Diencephalon (tissue), 1 donor: ENCODE data around the gene PURA. TPM values are rescaled to one million over a fixed set of nuclear protein-coding genes. Genes with fewer than 3 reads are reported as not detected.

Experiments
- total RNA-seq: library from RNA; depleted of rRNA; stranded (reverse); fragments of >200 nt; gene quantifications from one replicate; pipeline ENCODE4 v1.2.3, GENCODE V29; 2014

Gene PURA
- total RNA-seq, result 19.8 TPM

DNA sequence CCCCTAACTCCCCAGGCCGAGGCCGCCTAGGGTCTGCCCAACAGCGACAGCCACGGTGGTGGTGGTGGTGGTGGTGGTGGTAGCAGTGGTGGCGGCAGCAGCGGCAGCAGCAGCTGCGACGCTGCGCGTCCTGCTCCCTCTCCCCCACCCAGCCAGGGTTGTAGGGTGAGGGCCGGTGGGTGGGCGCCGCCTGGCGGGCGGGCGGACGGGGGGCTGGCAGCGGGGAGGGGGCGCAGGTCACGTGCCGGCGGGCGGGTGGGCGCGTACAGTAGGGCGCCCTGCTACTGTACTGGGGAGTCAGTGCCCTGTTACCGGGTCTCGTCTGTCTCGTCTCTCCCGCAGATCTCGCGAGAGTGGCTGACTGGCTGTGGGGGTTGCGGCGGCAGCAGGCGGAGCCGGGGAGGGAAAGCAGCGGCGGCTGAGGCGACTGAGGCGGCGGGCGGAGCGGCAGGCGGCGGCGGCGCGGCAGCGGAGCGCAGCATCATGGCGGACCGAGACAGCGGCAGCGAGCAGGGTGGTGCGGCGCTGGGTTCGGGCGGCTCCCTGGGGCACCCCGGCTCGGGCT is at the start of gene PURA:
TSS of gene PURA (plus strand) at position 411 of the 565 bp plus-strand sequence. CDS start at position 484, 73 bp downstream.

DNA sequence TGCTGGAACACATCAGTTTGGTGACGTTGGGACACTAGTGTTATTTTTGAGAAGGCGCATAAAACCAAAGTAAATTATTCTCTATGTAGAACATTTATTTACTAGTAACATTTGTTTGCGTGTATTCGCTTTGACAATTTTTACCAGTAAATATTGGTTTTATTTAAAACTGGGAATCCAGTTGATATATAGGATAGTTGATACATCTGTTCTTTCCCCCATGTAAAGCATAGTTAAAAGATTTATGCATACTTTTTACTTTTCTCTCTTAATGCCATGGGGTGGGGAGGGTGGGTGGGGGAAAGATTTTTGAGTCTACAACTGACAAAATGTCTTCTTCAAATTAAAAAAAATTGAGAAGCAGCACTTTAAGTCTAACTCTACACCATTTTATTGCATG is 11.7 kb downstream of the PURA start, which contains the start of gene IGIP:
TSS of gene IGIP (plus strand) at position 301 of the 400 bp plus-strand sequence. CDS start 2,540 bp downstream, outside the sequence.

DNA sequence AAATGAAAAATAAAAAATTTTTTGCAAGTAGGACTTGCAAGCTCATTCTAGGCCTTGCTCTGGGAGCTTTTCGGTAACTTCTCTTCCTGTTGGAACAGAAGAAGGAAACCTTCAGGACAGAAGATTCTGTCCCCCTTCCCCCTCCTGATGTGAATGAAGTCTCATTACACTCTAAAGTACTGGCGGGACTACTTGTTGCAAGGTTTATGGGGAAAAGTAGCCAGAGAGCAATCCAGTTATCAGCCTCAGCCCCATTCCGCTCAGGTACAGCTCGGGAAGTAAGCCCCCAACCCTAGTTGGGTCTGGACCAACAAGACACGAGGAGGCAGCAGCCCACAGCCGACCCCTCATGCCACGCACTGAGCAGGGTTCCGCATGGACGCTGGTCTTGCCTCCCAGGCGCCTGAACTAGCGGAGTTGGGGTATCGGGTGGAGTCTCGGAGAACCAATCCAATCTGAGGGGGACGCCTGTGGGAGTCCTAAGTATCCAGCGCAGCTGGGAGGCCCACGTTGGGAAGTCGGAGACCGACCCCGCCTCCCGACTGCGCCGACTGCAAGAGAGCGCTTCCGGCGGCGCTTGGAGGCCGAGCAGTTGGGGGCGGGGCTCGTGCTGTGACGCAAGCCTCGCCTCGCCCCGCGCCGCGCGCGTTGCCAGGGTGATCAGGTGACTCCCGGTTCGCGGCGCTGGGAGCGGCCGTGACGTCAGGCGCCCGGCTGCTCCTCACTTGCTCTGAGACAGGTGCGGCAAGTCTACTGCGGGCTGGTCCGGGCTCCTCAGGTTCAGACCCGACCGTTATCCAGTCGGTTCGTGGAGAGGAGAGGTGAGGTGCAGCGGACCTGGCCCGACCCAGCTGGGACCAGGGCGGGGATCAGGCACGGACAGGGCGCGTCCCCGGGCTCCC is 60.8 kb downstream of the PURA start, which contains the start of gene CYSTM1:
TSS of gene CYSTM1 (plus strand) at position 724 of the 902 bp plus-strand sequence. CDS start 19,278 bp downstream, outside the sequence.

Other genes starting within 250 kb of the PURA start
- 5.1 TPM for gene NRG2, start 70.8 kb upstream of the PURA start, total RNA-seq
- 16.6 TPM for gene IGIP, start 11.8 kb downstream of the PURA start, total RNA-seq
- gene CYSTM1, start 61.1 kb downstream of the PURA start, total RNA-seq, result 9.5 TPM
- gene PFDN1, start 189.0 kb downstream of the PURA start, total RNA-seq, result 57.0 TPM
- gene HBEGF, start 232.5 kb downstream of the PURA start, total RNA-seq, result 18.2 TPM
- gene SLC4A9, start 246.1 kb downstream of the PURA start, total RNA-seq, result 0.23 TPM